ENCODE measurements around the gene ACTG2. TPM values are rescaled to one million over a fixed set of nuclear protein-coding genes. Genes with fewer than 3 reads are reported as not detected.

Gene ACTG2
- polyA plus RNA-seq, 3 donors = not detected

DNA sequence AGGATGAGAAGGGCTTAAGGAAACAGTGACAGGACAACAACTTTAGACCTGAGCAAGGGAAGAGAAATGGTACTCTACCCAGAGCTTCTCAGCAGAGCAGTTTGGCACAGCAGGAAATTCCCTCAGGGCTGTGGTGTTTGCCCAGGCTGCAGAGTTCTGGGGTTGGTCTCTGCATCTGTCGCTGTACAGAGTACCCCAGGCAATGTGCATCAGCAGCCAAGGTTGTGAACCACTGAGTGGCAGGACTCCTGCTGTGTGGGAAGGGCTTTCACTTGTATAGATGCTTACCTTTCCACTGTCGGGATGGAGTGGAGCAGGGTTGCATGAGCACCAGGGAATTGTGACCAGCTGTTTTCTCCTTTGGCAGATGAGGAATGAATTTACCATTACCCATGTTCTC is 42.8 kb upstream of the ACTG2 start:
- no peak for DNase-seq
- peaks cover 84 to 100% of the 10 kb centered on the region in 2 donors for H3K36me3 ChIP-seq (replicated peaks in 1 of 2; ENCODE audit: control insufficient read depth in 1 of 2, insufficient read depth in 2 of 2, low read length in 2 of 2)
- peaks cover 0 to 1% (median 0%) of the 10 kb centered on the region in 3 donors for H3K27me3 Mint-ChIP-seq (ENCODE audit: low read depth in 3 of 3)
- peak overlapping the region in 1 of 7 donors; percentile 17 for H3K27ac Mint-ChIP-seq
- TF ChIP-seq, protein P1, sequence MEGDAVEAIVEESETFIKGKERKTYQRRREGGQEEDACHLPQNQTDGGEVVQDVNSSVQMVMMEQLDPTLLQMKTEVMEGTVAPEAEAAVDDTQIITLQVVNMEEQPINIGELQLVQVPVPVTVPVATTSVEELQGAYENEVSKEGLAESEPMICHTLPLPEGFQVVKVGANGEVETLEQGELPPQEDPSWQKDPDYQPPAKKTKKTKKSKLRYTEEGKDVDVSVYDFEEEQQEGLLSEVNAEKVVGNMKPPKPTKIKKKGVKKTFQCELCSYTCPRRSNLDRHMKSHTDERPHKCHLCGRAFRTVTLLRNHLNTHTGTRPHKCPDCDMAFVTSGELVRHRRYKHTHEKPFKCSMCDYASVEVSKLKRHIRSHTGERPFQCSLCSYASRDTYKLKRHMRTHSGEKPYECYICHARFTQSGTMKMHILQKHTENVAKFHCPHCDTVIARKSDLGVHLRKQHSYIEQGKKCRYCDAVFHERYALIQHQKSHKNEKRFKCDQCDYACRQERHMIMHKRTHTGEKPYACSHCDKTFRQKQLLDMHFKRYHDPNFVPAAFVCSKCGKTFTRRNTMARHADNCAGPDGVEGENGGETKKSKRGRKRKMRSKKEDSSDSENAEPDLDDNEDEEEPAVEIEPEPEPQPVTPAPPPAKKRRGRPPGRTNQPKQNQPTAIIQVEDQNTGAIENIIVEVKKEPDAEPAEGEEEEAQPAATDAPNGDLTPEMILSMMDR (IDR thresholded peaks at IDR 0.05) = no peak
- peaks cover 3% of the 10 kb centered on the region for H4K20me1 ChIP-seq (ENCODE audit: insufficient read depth, low read length)
- H3K27me3 ChIP-seq (ENCODE audit: control insufficient read depth in 2 of 2, insufficient read depth in 2 of 2, low read length in 2 of 2) = no peaks in the 10 kb centered on the region
- WGBS (ENCODE audit: insufficient coverage) = 100% methylated on average over 1 of the region's 2 CpGs
- no peaks in the 10 kb centered on the region for H3K4me1 Mint-ChIP-seq
- H3K27ac ChIP-seq (ENCODE audit: low read depth in 1 of 2, low read length in 2 of 2) = no peak overlapping the region
- intact Hi-C loops (cut with micrococcal nuclease) = no loop called here
- no peak overlapping the region for H2AFZ ChIP-seq (ENCODE audit: insufficient read depth, low read depth, low read length, poor library complexity, severe bottlenecking)
- H3K36me3 Mint-ChIP-seq = peaks cover 0 to 65% of the 10 kb centered on the region in 2 donors
- H3K4me3 Mint-ChIP-seq = no peak overlapping the region
- H3K9me3 ChIP-seq (replicated peaks in 1 of 2; ENCODE audit: control insufficient read depth in 1 of 2, insufficient read depth in 1 of 2, low read length in 2 of 2) = no peaks in the 10 kb centered on the region
- H3K4me2 ChIP-seq (replicated peaks; ENCODE audit: extremely low read depth, low read length, poor library complexity, severe bottlenecking) = no peak overlapping the region
- no peaks in the 10 kb centered on the region for H3K9me3 Mint-ChIP-seq
- H3K4me1 ChIP-seq (ENCODE audit: control insufficient read depth in 1 of 2, insufficient read depth in 2 of 2, low read length in 2 of 2) = no peaks in the 10 kb centered on the region
- no peak overlapping the region for H3K9ac ChIP-seq (ENCODE audit: insufficient read depth, low read length, poor library complexity, severe bottlenecking)
- H3K79me2 ChIP-seq (ENCODE audit: insufficient read depth, low read length) = no peaks in the 10 kb centered on the region
- no peak overlapping the region for H3K4me3 ChIP-seq (replicated peaks in 1 of 3; ENCODE audit: low read depth in 2 of 3, low read length in 3 of 3)

GRCh38 chr2:73851274-73851673 is 41.5 kb upstream of the ACTG2 start:
- H3K27me3 ChIP-seq (ENCODE audit: control insufficient read depth in 2 of 2, insufficient read depth in 2 of 2, low read length in 2 of 2) = no peaks in the 10 kb centered on the region
- no peaks in the 10 kb centered on the region for H3K4me1 ChIP-seq (ENCODE audit: control insufficient read depth in 1 of 2, insufficient read depth in 2 of 2, low read length in 2 of 2)
- H4K20me1 ChIP-seq (ENCODE audit: insufficient read depth, low read length) = peaks cover 3% of the 10 kb centered on the region
- Mint-ChIP-seq H3K27ac (peak overlapping the region in 3 of 7 donors; percentile 33 to 65 (median 64)), H3K4me3 (no peak overlapping the region), H3K36me3 (peaks cover 0 to 64% of the 10 kb centered on the region in 2 donors), H3K9me3 (no peaks in the 10 kb centered on the region), H3K4me1 (no peaks in the 10 kb centered on the region), H3K27me3 (ENCODE audit: low read depth in 3 of 3) (peaks cover 0 to 1% (median 0%) of the 10 kb centered on the region in 3 donors)
- WGBS (ENCODE audit: insufficient coverage) = 96% methylated on average over 3 of the region's 3 CpGs
- no peak for DNase-seq
- peaks cover 84 to 100% of the 10 kb centered on the region in 2 donors for H3K36me3 ChIP-seq (replicated peaks in 1 of 2; ENCODE audit: control insufficient read depth in 1 of 2, insufficient read depth in 2 of 2, low read length in 2 of 2)
- intact Hi-C loops (cut with micrococcal nuclease) = no loop called here
- H3K4me3 ChIP-seq (replicated peaks in 1 of 3; ENCODE audit: low read depth in 2 of 3, low read length in 3 of 3) = no peak overlapping the region
- H3K27ac ChIP-seq (ENCODE audit: low read depth in 1 of 2, low read length in 2 of 2) = no peak overlapping the region
- H3K9ac ChIP-seq (ENCODE audit: insufficient read depth, low read length, poor library complexity, severe bottlenecking) = no peak overlapping the region
- no peaks in the 10 kb centered on the region for H3K9me3 ChIP-seq (replicated peaks in 1 of 2; ENCODE audit: control insufficient read depth in 1 of 2, insufficient read depth in 1 of 2, low read length in 2 of 2)
- no peak overlapping the region for H2AFZ ChIP-seq (ENCODE audit: insufficient read depth, low read depth, low read length, poor library complexity, severe bottlenecking)
- H3K79me2 ChIP-seq (ENCODE audit: insufficient read depth, low read length) = no peaks in the 10 kb centered on the region
- TF ChIP-seq, protein P1 (IDR thresholded peaks at IDR 0.05) = peak; percentile 21
- no peak overlapping the region for H3K4me2 ChIP-seq (replicated peaks; ENCODE audit: extremely low read depth, low read length, poor library complexity, severe bottlenecking)

All from CD14-positive monocyte (primary cell).